PC-9 (cell line): ENCODE data around the gene SSTR3.

Experiments used
- CTCF ChIP-seq: fragments of 200-600 bp; sonication (generic); conservative IDR thresholded peaks from 2 replicates; pipeline ENCODE4 v1.6.1; 2017; ENCODE audit warnings: mixed run types, antibody characterized with exemption, mild to moderate bottlenecking, moderate library complexity
- EZH2 ChIP-seq: fragments of 200-600 bp; sonication (generic); IDR thresholded peaks from 2 replicates; pipeline ENCODE4 v1.8.0; 2017; ENCODE audit warnings: antibody characterized with exemption, low read depth

- TF ChIP-seq CTCF (no peak), EZH2 (no peak)
These were observed 46.2 kb downstream of the SSTR3 start for GRCh38 chr22:37165940-37166674.
